Nephron (organoid): ENCODE measurements around the gene WDR7.

Experiments
- H3K27ac Mint-ChIP-seq, 3 experiments: 2 replicates each; pipeline ENCODE4 v1.8.0; 2020; ENCODE audit warnings: mixed read lengths in 3 of 3, mild to moderate bottlenecking in 2 of 3, moderate library complexity in 1 of 3
- H3K27me3 Mint-ChIP-seq: 2 replicates; pipeline ENCODE4 v1.8.0; 2021; ENCODE audit warnings: low read depth, mild to moderate bottlenecking, moderate library complexity, mixed read lengths
- H3K36me3 Mint-ChIP-seq: 2 replicates; pipeline ENCODE4 v1.8.0; 2020; ENCODE audit warnings: low read depth, mixed read lengths
- H3K4me1 Mint-ChIP-seq: 2 replicates; pipeline ENCODE4 v1.8.0; 2020; ENCODE audit warnings: mixed read lengths
- H3K4me3 Mint-ChIP-seq, 3 experiments: 2 replicates each; pipeline ENCODE4 v1.8.0; 2020; ENCODE audit warnings: mild to moderate bottlenecking in 3 of 3, mixed read lengths in 3 of 3, moderate library complexity in 2 of 3
- H3K9me3 Mint-ChIP-seq: 2 replicates; pipeline ENCODE4 v1.8.0; 2020; ENCODE audit warnings: mixed read lengths
- TF ChIP-seq, protein P1 (sequence below), 3 experiments: fragments of 200-600 bp; sonication (generic); IDR thresholded peaks; one replicate each; pipeline ENCODE4 v1.5.0; 2021; ENCODE audit warnings: antibody characterized with exemption in 3 of 3; ENCODE audit not compliant: unreplicated experiment in 3 of 3

Gene WDR7

DNA sequence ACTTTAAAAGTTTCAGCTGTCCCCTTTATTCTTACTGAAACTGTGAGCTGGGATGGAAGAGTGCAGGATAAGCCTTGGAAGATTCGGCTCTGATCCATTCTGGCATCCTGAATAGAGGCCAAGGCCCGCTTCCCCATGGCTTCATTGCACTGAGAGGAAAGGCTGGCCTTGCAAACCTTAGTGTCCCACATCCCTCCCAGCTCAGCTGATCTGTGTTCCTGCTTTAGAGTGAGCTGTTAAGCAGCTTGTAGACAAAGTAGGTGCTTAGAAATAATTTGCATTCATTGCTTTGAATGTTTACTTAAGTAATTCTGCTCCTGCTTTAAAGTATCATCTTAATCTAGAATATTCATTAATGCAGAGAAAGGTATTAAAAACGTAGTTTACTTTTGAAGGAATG is 326.1 kb downstream of the WDR7 start:
- TF ChIP-seq, protein P1, sequence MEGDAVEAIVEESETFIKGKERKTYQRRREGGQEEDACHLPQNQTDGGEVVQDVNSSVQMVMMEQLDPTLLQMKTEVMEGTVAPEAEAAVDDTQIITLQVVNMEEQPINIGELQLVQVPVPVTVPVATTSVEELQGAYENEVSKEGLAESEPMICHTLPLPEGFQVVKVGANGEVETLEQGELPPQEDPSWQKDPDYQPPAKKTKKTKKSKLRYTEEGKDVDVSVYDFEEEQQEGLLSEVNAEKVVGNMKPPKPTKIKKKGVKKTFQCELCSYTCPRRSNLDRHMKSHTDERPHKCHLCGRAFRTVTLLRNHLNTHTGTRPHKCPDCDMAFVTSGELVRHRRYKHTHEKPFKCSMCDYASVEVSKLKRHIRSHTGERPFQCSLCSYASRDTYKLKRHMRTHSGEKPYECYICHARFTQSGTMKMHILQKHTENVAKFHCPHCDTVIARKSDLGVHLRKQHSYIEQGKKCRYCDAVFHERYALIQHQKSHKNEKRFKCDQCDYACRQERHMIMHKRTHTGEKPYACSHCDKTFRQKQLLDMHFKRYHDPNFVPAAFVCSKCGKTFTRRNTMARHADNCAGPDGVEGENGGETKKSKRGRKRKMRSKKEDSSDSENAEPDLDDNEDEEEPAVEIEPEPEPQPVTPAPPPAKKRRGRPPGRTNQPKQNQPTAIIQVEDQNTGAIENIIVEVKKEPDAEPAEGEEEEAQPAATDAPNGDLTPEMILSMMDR (IDR thresholded peaks at IDR 0.05; ENCODE audit: unreplicated experiment in 3 of 3), result no peak
- no peaks in the 10 kb centered on the region for H3K9me3 Mint-ChIP-seq
- no peak overlapping the region for H3K4me3 Mint-ChIP-seq
- H3K36me3 Mint-ChIP-seq, result no peaks in the 10 kb centered on the region
- H3K27ac Mint-ChIP-seq, result no peak overlapping the region
- peaks cover 4% of the 10 kb centered on the region for H3K27me3 Mint-ChIP-seq
- H3K4me1 Mint-ChIP-seq, result no peaks in the 10 kb centered on the region

DNA sequence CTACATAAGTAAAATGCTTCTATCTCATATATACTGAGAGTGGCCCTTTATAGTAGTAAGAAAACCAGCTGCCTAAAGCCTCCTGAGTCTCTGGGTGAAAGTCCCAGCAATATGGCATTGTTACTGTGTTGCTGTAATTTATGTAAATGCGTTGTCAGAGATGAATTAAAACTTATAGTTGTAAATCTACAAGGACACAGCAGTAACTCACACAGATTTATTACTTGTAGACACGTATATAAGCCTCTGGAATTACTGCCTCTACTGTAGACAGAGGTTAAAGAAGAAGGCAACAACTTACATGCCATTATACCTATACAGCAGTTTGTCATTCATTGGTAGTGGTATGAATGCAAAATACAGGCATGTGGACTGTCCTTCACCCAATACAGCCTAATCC is 326.6 kb downstream of the WDR7 start:
- H3K9me3 Mint-ChIP-seq, result no peaks in the 10 kb centered on the region
- peaks cover 2% of the 10 kb centered on the region for H3K4me1 Mint-ChIP-seq
- TF ChIP-seq, protein P1 (IDR thresholded peaks at IDR 0.05; ENCODE audit: unreplicated experiment in 3 of 3), result no peak
- H3K27me3 Mint-ChIP-seq, result peaks cover 4% of the 10 kb centered on the region
- no peak overlapping the region for H3K4me3 Mint-ChIP-seq
- no peak overlapping the region for H3K27ac Mint-ChIP-seq
- H3K36me3 Mint-ChIP-seq, result no peaks in the 10 kb centered on the region

DNA sequence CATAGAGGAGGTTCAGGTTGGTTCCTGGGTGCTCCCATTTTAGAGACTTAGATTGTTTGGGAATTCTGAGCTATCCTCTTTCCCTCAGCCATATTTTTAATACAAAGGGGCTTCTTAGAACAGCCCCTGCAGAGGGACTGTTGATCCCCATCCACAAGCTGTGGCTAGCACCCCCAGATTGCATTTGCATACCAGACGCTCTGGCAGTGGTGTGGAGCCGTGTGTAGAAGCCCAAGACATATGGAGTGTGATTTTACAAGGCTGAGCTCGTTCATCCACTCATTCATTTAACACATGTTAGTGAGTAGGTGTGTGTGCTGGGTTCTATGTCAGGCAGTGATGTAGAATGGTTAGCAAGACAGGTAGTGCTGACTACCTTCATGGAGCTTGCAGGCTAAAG is 329.0 kb downstream of the WDR7 start:
- no peaks in the 10 kb centered on the region for H3K36me3 Mint-ChIP-seq
- H3K27me3 Mint-ChIP-seq, result peaks cover 4% of the 10 kb centered on the region
- TF ChIP-seq, protein P1 (IDR thresholded peaks at IDR 0.05; ENCODE audit: unreplicated experiment in 3 of 3), result no peak
- H3K27ac Mint-ChIP-seq, result no peak overlapping the region
- no peak overlapping the region for H3K4me3 Mint-ChIP-seq
- no peaks in the 10 kb centered on the region for H3K9me3 Mint-ChIP-seq
- H3K4me1 Mint-ChIP-seq, result peaks cover 5% of the 10 kb centered on the region

DNA sequence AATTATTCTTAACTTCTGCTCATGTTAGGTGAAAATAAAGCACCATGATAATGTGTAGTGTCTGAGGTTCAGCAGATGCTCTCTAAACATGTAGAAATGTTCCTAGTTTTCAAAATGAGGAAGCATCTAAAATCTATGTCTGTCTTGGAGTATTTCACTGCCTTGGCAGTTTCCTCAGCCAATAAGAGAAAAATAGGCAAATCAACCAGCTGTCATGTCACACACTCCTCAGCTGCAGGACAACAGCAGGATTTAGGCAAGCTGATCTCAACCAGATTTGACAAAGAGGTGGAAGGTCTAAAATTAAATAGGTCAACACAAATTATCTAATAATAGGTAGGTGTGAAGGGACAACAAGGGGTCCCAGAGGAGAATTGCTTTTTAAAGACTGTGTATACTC is 331.6 kb downstream of the WDR7 start:
- TF ChIP-seq, protein P1 (IDR thresholded peaks at IDR 0.05; ENCODE audit: unreplicated experiment in 3 of 3), result no peak
- H3K4me3 Mint-ChIP-seq, result no peak overlapping the region
- no peaks in the 10 kb centered on the region for H3K9me3 Mint-ChIP-seq
- no peak overlapping the region for H3K27ac Mint-ChIP-seq
- H3K36me3 Mint-ChIP-seq, result no peaks in the 10 kb centered on the region
- peaks cover 5% of the 10 kb centered on the region for H3K4me1 Mint-ChIP-seq
- H3K27me3 Mint-ChIP-seq, result peaks cover 4% of the 10 kb centered on the region

DNA sequence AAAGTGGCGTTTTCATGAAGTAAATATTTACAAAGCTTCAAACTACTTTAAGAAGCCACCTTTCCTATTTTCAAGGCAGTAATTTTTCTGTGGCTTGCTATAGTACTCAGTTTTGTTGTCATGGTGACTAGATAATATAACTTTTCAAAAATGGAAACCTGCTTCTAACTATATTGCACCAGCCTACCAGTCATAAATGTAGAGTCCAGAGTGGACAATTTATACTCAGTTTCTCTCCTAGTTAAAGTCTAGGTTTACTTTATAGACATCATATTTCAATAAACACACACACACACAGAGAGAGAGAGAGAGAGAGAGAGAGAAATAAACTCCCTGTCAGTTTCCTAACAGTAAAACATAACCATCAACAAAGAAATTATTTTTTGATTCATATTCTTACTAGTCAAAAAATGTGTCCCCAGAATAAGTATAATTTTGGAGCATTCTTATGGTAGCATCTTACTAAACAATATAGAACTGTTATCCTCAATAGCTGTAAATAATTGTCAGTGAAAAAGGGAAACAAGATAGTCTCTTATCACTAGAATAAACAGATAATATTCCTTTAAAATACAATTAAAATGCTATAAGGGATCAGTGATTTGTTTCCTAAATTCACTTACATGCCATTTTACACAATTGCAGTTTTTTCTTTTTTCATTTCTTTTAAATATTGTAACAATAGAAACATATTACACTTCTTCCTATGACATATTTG is 332.3 kb downstream of the WDR7 start:
- Mint-ChIP-seq H3K4me3 (no peak overlapping the region), H3K4me1 (peaks cover 5% of the 10 kb centered on the region), H3K9me3 (no peaks in the 10 kb centered on the region), H3K27me3 (peaks cover 4% of the 10 kb centered on the region), H3K27ac (no peak overlapping the region), H3K36me3 (no peaks in the 10 kb centered on the region)
- TF ChIP-seq, protein P1 (IDR thresholded peaks at IDR 0.05; ENCODE audit: unreplicated experiment in 3 of 3), result no peak

DNA sequence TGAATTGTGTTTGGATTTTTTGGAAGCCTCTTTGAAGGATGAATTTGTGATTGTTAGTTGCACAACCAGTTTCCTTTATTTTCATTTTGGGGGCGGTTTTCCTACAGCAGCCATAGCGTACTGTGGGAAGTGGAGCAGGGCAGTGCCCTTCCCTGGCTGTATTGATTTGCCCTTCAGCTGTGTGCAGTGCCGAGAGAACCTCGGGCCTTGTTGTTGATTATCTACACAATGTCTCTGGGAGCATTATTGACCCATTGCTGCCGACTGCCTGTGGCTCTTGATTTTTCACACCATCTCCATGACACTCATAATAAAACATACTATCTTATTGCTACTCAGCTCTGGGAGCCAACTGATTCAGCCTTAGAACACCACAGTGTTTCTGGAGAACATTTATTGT is 333.6 kb downstream of the WDR7 start:
- no peaks in the 10 kb centered on the region for H3K9me3 Mint-ChIP-seq
- H3K4me3 Mint-ChIP-seq, result no peak overlapping the region
- H3K4me1 Mint-ChIP-seq, result peaks cover 5% of the 10 kb centered on the region
- TF ChIP-seq, protein P1 (IDR thresholded peaks at IDR 0.05; ENCODE audit: unreplicated experiment in 3 of 3), result no peak
- H3K36me3 Mint-ChIP-seq, result no peaks in the 10 kb centered on the region
- peaks cover 4% of the 10 kb centered on the region for H3K27me3 Mint-ChIP-seq
- no peak overlapping the region for H3K27ac Mint-ChIP-seq
